Activated CD4-positive, CD25-positive, alpha-beta regulatory T cell treated with anti-CD3 and anti-CD28 coated beads, Interleukin-2, amount 50 U/mL, for 24 hours (primary cell): Measurements from ENCODE around the gene PAPSS2.

Experiments
- ATAC-seq, 2 donors: fragments of 150-1000 bp; cut with Tn5 transposase; one replicate each; pipeline ENCODE4 v1.10.0; 2021; ENCODE audit warnings: mild to moderate bottlenecking in 1 of 2, moderate library complexity in 1 of 2

The PAPSS2 gene

DNA sequence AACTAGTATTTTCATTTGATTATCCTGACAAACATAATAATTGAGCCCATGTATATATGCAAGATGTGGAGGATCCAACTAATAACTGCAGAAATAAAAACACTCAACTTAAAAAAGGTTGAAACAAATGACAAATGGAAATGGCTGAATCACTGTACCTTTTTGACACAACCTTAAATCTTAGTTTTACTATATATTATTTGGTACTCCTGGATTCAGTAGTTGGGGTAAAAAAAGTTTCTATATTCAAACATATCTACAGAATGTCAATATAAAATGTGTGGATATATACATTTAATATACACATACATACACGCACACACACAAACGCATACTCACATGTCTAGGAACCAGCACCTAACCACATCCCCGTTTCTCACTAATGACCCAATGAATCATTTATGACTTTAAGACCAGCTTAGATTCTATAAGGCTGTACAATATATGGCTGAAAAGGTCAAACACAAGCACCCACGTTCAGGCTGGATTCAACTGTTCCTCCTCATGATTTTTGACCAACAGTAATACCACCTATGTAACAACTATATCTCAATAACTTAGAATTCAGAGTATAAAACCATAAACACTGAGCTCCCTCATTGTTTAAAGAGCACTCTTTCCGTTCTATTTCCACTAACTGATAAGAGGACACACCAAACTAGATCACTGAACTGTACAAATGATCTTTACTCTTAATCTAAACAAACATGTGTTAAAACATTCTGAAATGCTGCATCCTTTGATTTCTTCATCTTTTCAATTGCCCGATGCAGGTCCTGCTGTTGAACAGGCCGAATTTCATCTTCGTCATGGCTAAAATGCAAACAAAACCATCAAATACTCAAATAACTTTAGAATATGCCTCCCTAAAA is 94.6 kb downstream of the PAPSS2 start:
- ATAC-seq: peak; percentile 66 to 69

- ATAC-seq: no peak
Observed at GRCh38 chr10:87757685-87758084, 98.0 kb downstream of the PAPSS2 start.

DNA sequence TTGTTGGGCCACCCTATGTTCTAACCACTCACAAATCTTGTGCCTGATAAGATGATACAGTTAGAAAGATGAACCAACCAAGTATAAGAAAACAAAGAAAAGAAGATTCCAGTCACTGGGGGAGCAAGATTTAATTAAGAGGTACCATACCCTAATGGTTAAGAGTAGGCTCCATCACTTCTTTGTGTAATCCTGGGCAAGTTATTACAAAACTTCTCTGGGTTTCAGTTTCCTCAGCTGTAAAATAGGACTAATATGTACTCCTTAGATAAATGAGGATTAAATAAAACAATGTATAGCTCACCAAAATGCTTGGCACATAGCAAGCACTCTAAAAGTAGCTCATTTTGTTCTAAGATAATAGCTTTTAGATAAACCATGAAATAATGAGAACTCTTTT is 99.9 kb downstream of the PAPSS2 start:
- no peak for ATAC-seq

DNA sequence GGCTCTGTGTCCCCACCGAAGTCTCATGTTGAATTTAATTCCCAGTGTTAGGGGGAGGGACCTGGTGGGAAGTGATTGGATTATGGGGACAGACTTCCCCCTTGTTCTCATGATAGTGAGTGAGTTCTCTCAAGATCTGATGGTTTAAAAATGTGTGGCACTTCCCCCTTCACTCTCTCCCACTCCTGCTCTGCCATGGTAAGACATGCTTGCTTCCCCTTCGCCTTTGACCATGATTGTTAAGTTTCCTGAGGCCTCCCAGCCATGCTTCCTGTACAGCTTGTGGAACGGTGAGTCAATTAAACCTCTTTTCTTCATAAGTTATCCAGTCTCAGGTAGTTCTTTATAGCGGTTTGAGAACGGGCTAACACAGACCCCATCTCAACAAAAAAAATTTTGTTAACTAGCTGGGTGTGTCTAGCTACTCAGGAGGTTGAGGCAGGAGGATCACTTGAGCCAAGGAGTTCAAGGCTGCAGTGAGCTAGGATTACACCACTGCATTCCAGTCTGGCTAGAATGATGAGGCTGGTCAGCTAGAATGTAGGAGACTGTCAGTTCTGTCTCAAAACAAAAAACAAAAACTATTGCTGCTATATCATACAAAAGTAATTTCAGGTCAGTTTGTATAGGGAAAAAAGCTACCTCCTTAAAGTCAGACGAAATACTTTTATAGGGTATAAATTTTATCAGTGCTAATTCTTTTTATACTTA is 100.7 kb downstream of the PAPSS2 start:
- ATAC-seq: no peak

DNA sequence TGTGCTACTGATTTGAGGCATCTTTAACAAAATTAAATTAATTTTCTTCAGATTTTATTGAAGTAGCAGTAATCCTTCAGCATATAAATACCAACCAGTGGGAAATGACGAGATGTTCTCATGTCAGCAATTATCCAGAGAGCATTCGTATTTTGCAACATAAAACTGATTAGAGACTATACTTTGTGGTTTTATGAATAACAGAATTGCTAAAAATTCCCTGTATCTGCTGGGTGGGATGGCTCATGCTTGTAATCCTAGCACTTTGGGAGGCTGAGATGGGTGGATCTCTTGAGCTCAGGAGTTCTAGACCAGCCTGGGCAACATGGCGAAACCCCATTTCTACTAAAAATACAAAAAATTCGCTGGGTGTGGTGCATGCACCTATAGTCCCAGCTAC is 101.5 kb downstream of the PAPSS2 start:
- no peak for ATAC-seq

- ATAC-seq: peak; percentile 97 to 98
Observed at GRCh38 chr10:87761892-87762291, 102.2 kb downstream of the PAPSS2 start.

DNA sequence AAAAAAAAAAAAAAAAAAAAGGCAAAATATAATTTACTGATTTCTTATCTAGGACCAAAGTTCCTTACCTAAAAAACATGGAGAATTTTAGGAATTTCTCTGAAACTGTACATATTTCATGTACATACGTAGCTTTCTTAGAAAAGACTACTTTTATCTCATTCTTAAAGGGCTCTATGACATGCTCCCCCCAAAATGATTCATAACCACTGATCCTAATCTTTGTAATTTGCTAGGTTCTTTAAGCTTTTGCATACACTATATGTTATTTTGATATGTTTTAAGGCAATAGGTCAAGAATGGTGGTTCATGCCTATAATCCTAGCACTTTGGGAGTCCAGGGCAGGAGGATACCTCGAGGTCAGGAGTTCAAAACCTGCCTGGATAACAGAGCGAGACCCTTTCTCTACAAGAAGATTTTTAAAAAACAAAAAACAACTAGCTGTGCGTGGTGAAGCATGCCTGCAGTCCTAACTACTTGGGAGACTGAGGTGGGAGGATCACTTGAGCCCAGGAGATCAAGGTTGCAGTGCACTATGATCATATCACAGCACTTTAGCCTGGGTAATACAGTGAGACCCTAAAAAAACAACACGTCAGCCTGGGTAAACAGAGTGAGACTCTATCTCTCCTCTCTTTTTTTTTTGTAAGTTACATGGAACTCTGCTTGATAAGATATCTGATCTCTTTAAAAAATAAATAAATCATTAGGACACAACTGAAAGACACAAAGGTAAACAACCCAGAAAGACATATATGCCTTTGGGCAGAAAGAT is 103.6 kb downstream of the PAPSS2 start:
- no peak for ATAC-seq

GRCh38 chr10:87764072-87764934 is 104.6 kb downstream of the PAPSS2 start:
- no peak for ATAC-seq

GRCh38 chr10:87765666-87766376 is 106.1 kb downstream of the PAPSS2 start:
- ATAC-seq: no peak

DNA sequence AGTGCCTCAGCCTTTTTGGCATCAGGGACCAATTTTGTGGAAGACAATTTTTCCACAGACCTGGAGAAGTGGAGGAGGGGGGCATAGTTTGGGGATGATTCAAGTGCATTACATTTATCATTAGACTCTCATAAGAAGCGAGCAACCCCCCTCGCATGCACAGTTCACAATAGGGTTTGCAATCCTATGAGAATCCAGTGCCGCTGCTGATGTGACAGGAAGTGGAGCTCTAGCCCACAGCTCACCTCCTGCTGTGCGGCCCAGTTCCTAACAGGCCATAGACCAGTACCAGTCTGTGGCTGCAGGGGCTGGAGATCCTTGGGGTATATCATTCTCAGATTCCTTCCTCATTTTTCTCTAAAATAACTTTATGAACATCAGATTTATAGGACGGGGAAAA is 107.6 kb downstream of the PAPSS2 start:
- ATAC-seq: no peak

GRCh38 chr10:87771871-87772500 is 112.3 kb downstream of the PAPSS2 start:
- ATAC-seq: no peak

- no peak for ATAC-seq
Observed at GRCh38 chr10:87775766-87776165, 116.1 kb downstream of the PAPSS2 start.

GRCh38 chr10:87776328-87776727 is 116.7 kb downstream of the PAPSS2 start:
- no peak for ATAC-seq

DNA sequence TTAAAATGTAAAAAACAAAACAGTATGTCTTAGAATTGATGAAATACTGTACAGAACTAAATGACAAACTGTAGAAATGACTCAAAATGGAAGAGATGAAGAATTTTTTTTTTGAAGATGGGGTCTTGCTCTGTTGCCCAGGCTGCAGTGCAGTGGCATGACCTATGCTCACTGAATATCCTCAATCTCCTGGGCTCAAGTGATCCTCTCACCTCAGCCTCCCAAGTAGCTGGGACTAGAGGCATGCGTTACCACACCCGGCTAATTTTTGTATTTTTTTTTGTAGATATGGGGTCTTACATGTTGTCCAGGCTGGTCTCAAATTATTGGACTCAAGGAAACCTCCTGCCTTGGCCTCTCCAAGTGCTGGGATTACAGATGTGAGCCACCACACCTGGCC is 121.9 kb downstream of the PAPSS2 start:
- ATAC-seq: no peak

DNA sequence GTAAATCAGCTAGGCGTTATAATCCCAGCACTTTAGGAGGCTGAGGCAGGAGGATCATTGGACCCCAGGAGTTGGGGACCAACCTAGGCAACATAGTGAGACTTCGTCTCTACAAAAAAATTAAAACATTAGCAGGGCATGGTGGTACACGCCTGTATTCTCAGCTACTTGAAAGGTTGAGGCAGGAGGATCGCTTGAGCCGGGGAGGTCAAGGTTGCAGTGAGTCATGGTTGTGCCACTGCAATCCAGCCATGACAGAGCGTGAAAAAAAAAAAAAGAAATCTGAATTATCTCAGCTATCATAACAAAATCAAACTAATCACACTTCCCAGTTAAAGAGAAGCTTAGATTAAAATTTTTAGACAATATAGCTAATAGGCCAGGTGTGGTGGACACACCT is 123.0 kb downstream of the PAPSS2 start:
- ATAC-seq: no peak

DNA sequence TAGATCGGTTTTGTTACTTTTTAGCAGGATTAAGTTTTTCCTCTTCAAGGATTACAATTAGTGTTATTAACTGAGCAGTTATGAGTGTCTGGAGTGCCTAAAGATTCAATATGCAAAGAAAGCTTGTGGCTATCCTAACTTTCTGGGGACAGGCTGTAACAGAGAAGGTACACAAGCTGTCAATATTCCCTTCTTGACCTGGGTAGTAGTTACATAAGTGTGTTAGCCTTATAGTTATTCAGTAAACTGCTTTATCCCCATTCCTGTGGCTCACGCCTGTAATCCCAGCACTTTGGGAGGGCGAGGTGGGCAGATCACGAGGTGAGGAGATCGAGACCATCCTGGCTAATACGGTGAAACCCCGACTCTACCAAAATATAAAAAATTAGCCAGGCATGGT is 126.7 kb downstream of the PAPSS2 start:
- ATAC-seq: no peak

- no peak for ATAC-seq
Observed at GRCh38 chr10:87790185-87790584, 130.5 kb downstream of the PAPSS2 start.

- no peak for ATAC-seq
Observed at GRCh38 chr10:87794285-87794684, 134.6 kb downstream of the PAPSS2 start.
